ENCODE data around the gene CXCR3.
"Not testable (repeated sequence)": the region's sequence is repeated elsewhere in the genome, so short reads cannot be mapped to it uniquely, and the experiment has no call there.

The CXCR3 gene

DNA sequence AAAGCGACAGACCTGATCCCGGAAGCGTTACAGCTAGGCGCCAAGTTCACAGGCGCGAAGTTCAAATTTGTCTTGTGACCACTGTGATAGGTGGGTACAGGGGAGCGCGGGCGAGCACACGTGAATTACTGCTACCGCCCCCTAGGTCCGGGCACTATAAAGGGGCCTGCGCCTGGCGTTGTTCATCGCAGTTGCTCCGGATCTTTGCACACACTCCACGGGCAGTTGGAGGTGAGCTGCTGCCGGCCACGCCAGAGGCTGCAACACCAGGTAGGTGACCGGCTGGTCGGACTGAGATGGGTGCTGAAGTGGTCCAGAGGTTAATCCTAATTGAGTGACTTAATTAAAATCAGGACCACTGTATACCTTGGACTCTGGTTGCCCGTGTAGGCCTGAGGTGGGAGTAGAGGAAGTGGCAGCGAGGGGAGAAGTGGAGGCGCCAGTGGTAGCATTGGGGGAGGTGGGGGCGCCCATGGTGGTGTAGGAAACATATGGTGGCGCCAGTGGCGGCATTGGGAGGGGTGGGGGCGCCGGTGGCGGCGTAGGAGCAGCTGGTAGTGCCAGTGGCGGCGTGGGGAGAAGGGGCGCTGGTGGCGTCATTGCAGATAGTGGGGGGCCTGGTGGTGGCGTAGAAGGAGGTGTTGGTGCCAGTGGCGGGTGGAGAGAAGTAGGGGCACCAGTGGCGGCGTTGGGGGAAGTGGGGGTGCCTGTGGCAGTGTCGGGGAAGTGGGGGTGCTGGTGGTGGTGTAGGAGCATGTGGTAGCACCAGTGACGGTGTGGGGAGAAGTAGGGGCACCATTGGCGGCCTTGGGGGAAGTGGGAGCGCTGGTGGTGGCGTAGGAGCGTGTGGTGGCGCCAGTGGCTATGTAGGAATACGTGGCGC lies 39.8 kb downstream of the CXCR3 start, which contains the start of gene GCNA:
Gene GCNA (plus strand): TSS at position 185 of the 883 bp plus-strand sequence. CDS start 2,385 bp downstream, outside the sequence.
- in situ Hi-C loops (cut with MboI; ENCODE audit: low pct_unique_long_range_greater_than_20kb, low sequenced_read_pairs, unreplicated experiment), result no loop called here
- TF ChIP-seq, protein P1, sequence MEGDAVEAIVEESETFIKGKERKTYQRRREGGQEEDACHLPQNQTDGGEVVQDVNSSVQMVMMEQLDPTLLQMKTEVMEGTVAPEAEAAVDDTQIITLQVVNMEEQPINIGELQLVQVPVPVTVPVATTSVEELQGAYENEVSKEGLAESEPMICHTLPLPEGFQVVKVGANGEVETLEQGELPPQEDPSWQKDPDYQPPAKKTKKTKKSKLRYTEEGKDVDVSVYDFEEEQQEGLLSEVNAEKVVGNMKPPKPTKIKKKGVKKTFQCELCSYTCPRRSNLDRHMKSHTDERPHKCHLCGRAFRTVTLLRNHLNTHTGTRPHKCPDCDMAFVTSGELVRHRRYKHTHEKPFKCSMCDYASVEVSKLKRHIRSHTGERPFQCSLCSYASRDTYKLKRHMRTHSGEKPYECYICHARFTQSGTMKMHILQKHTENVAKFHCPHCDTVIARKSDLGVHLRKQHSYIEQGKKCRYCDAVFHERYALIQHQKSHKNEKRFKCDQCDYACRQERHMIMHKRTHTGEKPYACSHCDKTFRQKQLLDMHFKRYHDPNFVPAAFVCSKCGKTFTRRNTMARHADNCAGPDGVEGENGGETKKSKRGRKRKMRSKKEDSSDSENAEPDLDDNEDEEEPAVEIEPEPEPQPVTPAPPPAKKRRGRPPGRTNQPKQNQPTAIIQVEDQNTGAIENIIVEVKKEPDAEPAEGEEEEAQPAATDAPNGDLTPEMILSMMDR (IDR thresholded peaks at IDR 0.05; ENCODE audit: extremely low read depth, insufficient read depth, missing control alignments), result no peak
- peak; percentile 30 for DNase-seq (ENCODE audit: low spot score)

DNA sequence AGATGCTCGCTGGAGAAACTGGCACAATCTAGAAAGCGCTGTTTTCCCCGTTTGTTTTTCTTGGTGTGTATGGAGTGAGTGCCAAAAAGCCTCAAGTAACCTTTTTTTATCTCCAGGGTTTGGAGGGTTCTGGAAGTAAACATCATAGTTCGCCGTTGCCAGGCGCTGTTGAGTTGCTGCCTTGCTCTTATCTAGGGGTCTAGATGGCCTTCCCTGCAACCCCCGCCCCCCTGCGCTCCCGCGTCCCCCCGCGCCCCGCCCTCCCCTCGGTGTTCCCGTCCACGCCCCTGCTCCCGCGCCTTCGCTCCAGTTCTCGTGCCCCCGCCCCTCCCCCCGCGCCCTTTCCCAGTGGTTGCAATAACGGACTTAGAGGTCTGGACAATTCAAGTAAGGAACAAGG lies 40.6 kb downstream of the CXCR3 start:
- in situ Hi-C loops (cut with MboI; ENCODE audit: low pct_unique_long_range_greater_than_20kb, low sequenced_read_pairs, unreplicated experiment), result no loop called here
- TF ChIP-seq, protein P1 (IDR thresholded peaks at IDR 0.05; ENCODE audit: extremely low read depth, insufficient read depth, missing control alignments), result no peak
- DNase-seq (ENCODE audit: low spot score), result no peak

DNA sequence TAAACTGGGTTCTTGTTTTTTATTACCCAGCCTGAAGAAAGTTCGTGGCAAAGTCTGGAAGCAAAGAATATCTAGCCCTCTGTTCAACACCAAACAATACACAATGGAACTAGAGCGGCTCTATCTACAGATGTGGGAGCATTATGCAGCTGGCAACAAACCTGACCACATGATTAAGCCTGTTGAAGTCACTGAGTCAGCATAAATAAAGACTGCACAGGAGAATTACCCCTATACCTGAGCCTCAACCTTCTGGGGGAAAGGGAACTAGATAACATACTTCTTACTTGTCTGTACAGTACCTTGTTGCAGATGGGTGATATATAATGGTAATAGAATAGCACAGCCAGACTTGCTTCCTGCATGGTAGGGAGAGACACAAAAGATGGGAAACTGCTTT lies 44.7 kb downstream of the CXCR3 start:
- in situ Hi-C loops (cut with MboI; ENCODE audit: low pct_unique_long_range_greater_than_20kb, low sequenced_read_pairs, unreplicated experiment), result no loop called here
- TF ChIP-seq, protein P1 (IDR thresholded peaks at IDR 0.05; ENCODE audit: extremely low read depth, insufficient read depth, missing control alignments), result no peak
- DNase-seq (ENCODE audit: low spot score), result no peak

DNA sequence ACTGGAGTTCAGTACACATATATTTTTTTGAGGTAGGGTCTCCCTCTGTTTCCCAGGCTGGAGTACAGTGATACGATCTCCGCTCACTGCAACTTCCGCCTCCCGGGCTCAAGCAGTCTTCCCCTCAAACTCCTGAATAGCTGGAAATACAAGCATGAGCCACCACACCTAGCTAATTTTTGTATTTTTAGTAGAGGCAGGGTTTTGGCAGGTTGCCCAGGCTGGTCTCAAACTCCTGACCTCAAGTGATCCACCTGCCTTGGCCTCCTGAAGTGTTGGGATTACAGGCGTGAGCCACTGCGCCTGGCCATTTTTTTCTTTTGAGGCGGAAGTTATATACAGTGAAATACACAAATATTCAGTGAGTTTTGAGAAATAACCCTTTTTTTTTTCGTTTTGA lies 46.9 kb downstream of the CXCR3 start:
- in situ Hi-C loops (cut with MboI; ENCODE audit: low pct_unique_long_range_greater_than_20kb, low sequenced_read_pairs, unreplicated experiment); DNase-seq (ENCODE audit: low spot score): not testable (repeated sequence)
